HG02938 (cell line): ENCODE measurements around the gene SDK1.

Experiments used
- ATAC-seq: cut with Tn5 transposase; IDR thresholded peaks from one replicate; pipeline ENCODE4 v1.9.1; 2021; ENCODE audit warnings: mild to moderate bottlenecking, moderate library complexity; ENCODE audit not compliant: unreplicated experiment

Gene SDK1

GRCh38 chr7:4006687-4007086, 705.6 kb downstream of the SDK1 start:
- ATAC-seq, result no peak

DNA sequence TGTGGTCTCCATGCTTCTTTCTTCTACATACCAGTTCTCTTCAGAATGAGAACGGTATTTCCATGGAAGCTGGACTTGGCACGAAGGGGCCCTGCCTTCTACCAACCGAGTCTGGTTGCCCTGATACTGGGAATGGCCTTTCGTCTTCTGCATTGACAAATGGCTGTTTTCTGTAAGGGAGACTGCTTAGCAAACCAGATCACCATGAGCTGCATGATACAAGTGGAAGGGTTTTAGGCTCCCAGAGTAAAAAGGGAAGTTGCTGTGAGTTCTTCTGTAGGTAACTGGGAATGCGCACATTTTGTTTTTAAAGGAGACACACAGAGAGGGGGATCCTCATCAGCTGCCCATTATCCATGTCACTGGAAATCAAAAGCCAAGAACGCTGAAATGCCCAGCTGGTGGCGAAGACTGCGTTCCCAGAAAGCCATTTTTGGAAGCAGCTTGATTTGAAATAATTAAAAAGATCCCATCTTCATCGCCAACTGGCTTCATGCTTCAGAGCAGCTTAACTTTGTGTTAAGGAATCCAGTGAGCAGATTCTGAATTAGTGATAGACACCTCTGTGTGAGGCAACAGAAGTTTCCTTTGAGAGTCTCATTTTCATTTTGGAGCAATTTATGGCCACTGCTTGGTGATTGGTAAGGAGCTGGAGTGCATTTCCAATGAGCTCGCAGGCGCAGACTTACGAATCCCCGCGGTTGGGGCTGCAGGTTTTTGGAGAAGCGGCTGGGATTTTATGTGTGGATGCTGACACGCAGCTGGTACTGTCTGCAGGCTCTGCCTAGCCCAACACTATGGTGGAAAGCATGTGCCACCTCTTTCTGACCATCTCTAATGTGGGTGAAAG, 708.4 kb downstream of the SDK1 start:
- no peak for ATAC-seq

- no peak for ATAC-seq
These were observed 709.1 kb downstream of the SDK1 start for GRCh38 chr7:4010061-4010605.

DNA sequence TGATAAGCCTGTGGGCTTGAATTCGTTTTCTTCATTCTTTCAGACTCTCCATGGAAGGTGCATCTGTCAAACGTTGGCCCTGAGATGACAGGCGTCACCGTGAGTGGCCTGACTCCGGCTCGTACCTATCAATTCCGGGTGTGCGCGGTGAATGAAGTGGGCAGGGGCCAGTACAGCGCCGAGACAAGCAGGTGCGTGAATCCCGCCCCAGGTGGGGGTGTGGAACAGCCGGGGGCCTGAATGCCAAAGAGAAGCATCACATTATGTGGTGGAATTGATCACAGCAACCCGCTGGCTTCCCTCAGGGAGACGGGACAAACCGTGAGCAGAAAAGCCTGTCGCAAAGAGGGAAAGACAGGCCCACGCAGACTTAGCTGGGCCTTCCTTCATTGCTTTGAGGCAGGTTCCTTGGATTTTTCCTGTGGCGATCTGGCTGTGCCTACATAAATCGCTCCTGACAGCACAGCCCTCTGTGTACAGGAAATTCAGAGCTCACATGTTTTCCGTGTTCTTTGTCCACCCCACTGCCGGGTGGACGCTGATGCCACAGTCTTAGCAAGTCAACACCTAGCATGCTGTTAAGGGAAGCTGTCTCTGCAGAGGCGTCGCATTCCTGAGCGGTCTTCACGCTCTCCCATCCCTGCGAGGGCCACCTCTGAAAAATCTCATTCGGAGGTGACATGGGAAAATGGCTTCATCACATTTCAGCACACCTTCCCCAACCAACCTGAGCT, 710.0 kb downstream of the SDK1 start:
- ATAC-seq, result no peak

DNA sequence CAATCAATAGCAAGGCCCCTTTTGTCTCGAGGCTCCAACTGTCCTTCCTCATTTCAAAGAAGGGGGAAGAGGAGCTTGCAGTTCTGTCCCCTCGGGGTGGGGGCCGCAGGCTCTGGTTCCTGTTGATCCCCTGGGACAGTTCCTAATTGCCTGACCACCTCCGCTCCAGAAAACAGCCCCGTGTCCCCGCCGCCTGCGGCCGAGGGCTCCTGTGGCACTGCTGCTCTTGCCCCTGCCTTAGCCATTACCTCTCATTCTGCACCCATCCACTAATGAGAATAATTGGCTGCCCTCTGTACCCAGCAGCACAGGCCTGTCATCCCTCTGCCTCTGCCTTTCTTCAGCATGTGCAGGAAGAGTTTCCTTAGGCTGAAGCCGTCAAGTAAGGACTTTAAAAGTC, 712.7 kb downstream of the SDK1 start:
- no peak for ATAC-seq

- no peak for ATAC-seq
These were observed 713.4 kb downstream of the SDK1 start for GRCh38 chr7:4014346-4015050.

DNA sequence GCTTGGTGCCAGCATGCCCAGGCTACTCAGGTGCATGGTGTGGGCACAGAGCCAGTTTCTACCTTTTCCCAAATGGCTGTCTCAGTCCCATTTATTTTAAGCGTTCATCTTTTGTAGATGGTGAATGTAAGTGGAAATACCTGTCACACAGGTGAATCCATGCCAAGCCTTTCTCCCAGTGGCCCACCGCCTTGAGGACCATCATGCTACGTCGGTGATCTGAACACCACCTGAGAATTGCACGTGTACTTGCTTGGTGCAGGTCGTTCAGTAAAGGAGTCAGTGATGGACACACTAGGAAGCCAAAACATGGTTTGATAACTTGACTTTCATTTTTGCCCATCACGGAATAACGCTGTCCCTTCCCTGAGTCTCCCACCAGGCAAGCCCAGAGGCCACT, 714.3 kb downstream of the SDK1 start:
- ATAC-seq, result no peak

GRCh38 chr7:4015996-4016395, 714.9 kb downstream of the SDK1 start:
- ATAC-seq, result no peak

- ATAC-seq, result no peak
These were observed 716.0 kb downstream of the SDK1 start for GRCh38 chr7:4017081-4017480.

DNA sequence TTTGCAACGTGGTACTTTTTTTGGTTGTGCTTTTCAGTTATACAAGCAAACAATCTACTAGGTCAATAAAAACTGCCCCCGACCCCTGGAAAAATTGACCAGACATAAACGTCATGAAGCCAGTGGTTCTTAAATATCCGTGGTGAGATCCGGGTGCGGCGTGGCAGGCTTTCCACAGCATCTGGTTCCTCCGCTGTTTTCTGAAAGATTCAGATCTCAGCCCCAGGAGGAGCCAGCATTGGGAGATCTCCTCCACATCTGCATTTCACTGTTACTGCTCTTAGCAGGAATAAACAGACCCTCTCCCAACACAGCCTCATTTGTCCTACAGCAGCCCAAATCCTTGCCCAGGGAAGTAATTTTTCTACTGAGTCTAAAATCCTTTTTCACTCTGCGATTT, 716.7 kb downstream of the SDK1 start:
- no peak for ATAC-seq

DNA sequence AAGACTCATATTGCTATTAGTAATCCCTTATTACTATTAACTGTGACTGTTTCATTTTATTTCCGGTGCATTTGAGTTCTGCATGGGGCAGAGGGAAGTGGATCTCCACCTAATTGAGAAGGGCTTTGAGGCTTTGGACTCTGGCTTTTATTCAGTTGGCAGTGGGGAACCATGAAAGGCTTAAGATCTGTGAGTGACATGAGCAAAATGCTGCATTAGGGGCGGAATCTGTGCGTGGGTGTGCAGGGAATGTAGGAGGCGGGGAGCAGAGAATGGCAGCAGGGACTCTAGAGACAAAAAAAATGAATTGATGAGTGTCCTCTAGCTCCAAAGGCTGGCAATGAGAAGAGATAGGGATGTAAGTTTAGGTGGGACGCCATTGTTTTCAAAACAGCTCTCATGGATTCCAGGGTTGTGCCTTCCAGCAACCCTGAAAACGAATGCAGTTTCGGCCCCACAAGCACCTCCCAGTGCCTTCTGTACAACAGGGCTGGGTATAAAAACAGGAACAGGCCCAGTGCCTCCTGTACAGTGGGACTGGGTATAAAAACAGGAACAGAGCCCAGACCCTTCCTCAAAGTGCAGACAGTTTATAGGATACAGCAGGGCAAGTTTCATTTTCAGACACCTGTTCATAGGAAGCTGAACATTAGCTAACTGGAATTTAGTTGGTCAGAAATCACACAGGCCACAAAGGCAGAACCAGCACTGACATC, 717.7 kb downstream of the SDK1 start:
- ATAC-seq, result no peak

DNA sequence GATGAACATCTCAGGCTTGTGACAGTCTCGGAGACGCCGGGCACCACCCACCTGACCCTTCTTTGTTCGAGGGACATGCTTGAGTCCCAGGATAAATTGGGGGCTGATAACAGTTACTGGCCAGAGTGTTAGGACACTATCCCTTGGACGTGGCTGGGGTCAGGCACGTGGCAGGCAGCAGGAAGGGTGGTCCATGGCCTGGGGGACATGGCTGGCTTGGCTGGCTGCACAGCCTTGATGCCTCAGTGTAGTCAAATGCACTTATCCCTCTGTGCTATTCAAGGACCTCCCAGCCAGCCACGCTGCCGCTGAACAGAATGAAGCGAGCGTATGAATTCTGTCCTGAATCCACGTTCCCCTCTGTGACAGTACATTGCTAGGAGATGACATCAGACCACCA, 719.0 kb downstream of the SDK1 start:
- no peak for ATAC-seq

GRCh38 chr7:4021413-4021812, 720.4 kb downstream of the SDK1 start:
- ATAC-seq, result no peak

- ATAC-seq, result no peak
These were observed 721.2 kb downstream of the SDK1 start for GRCh38 chr7:4022265-4022664.

GRCh38 chr7:4023502-4023901, 722.5 kb downstream of the SDK1 start:
- ATAC-seq, result no peak

- no peak for ATAC-seq
These were observed 723.1 kb downstream of the SDK1 start for GRCh38 chr7:4024133-4024532.

DNA sequence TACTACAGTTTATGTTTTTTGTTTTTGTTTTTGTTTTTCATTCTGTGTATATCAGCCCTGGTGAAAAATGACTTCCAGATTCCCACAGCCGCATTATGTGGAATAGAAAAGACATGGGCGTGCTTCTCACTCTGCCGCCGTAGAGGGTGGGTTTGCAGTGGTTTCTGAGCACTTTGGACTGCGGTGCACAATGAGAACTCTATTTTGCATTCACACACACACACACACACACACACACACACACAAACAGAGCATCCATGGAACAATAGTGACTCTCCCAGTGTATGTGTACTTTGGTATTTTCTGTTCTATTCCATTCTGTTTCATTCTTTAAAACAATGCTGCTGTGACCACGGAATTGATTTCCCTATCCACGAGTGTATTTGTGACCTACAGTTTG, 723.8 kb downstream of the SDK1 start:
- ATAC-seq, result no peak

DNA sequence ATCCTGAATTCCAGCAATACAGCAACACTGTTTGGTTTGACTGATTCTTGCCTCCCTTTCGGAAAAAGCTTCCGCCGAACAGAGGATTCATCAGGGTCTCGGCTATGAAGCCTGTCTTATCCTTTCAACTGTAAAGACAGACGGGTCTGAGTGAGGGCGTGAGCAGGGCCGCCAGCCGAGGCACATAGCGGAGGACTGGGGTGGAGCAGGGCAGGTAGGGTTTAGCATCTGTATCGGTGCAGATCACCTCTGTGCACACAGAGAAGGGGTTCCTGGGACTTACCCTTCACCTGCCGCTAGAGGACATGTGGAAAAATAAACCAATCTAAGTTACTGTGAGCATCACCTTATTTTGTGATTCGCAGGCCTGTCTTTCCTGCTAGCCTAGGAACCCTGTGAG, 724.2 kb downstream of the SDK1 start:
- ATAC-seq, result no peak

- ATAC-seq, result no peak
These were observed 724.9 kb downstream of the SDK1 start for GRCh38 chr7:4025694-4026615.
